H9 (cell line): ENCODE measurements around the gene MTFP1. TPM values are rescaled to one million over a fixed set of nuclear protein-coding genes. Genes with fewer than 3 reads are reported as not detected.

Experiments used
- DNase-seq: peaks from one replicate; pipeline ENCODE4 v3.0.0-alpha.2; 2017
- H2AFZ ChIP-seq: one replicate; pipeline ENCODE4 v1.6.1; 2013; ENCODE audit warnings: mild to moderate bottlenecking, low read length, control low read depth, moderate library complexity
- H2AK5ac ChIP-seq: 2 replicates; pipeline ENCODE4 v1.6.1; 2013; ENCODE audit warnings: low read length, control low read depth, mixed read lengths; ENCODE audit not compliant: insufficient read length
- H2BK120ac ChIP-seq: one replicate; pipeline ENCODE4 v1.6.1; 2013; ENCODE audit warnings: low read depth, mild to moderate bottlenecking, low read length, control low read depth, inconsistent platforms; ENCODE audit not compliant: poor library complexity, severe bottlenecking
- H2BK12ac ChIP-seq: 2 replicates; pipeline ENCODE4 v1.6.1; 2013; ENCODE audit warnings: low read length, control low read depth, mixed read lengths, low read depth; ENCODE audit not compliant: insufficient read length
- H2BK15ac ChIP-seq: 2 replicates; pipeline ENCODE4 v1.6.1; 2013; ENCODE audit warnings: low read depth, low read length, control low read depth
- H2BK20ac ChIP-seq: one replicate; pipeline ENCODE4 v1.6.1; 2013; ENCODE audit warnings: low read depth, mild to moderate bottlenecking, low read length, control low read depth, inconsistent platforms; ENCODE audit not compliant: poor library complexity, severe bottlenecking
- H2BK5ac ChIP-seq: 2 replicates; pipeline ENCODE4 v1.6.1; 2013; ENCODE audit warnings: low read length, control low read depth, mixed read lengths; ENCODE audit not compliant: insufficient read length
- H3K14ac ChIP-seq: 2 replicates; pipeline ENCODE4 v1.6.1; 2013; ENCODE audit warnings: low read length, control low read depth; ENCODE audit not compliant: insufficient read depth
- H3K18ac ChIP-seq: 2 replicates; pipeline ENCODE4 v1.6.1; 2013; ENCODE audit warnings: low read depth, mild to moderate bottlenecking, mixed read lengths, low read length, control low read depth; ENCODE audit not compliant: insufficient read length
- H3K23ac ChIP-seq: 2 replicates; pipeline ENCODE4 v1.6.1; 2013; ENCODE audit warnings: low read length, control low read depth, mixed read lengths, low read depth; ENCODE audit not compliant: insufficient read length
- H3K23me2 ChIP-seq: 2 replicates; pipeline ENCODE4 v1.6.1; 2013; ENCODE audit warnings: low read depth, mild to moderate bottlenecking, mixed read lengths, low read length, control low read depth; ENCODE audit not compliant: insufficient read length, poor library complexity, severe bottlenecking
- H3K27ac ChIP-seq: 2 replicates; pipeline ENCODE4 v1.5.1; 2013; ENCODE audit warnings: low read length, control low read depth, mixed read lengths, low read depth; ENCODE audit not compliant: insufficient read length
- H3K27me3 ChIP-seq: 2 replicates; pipeline ENCODE4 v1.6.1; 2013; ENCODE audit warnings: low read length, control low read depth, inconsistent platforms; ENCODE audit not compliant: insufficient read depth
- H3K4ac ChIP-seq: 2 replicates; pipeline ENCODE4 v1.6.1; 2013; ENCODE audit warnings: low read depth, mild to moderate bottlenecking, control low read depth, inconsistent platforms, low read length, moderate library complexity
- H3K4me1 ChIP-seq: 2 replicates; pipeline ENCODE4 v1.6.1; 2013; ENCODE audit warnings: low read length, control low read depth, inconsistent platforms; ENCODE audit not compliant: insufficient read depth
- H3K4me2 ChIP-seq: 2 replicates; pipeline ENCODE4 v1.6.1; 2013; ENCODE audit warnings: low read length, control low read depth, mixed read lengths; ENCODE audit not compliant: insufficient read length, insufficient read depth
- H3K56ac ChIP-seq: 2 replicates; pipeline ENCODE4 v1.6.1; 2013; ENCODE audit warnings: low read depth, mild to moderate bottlenecking, mixed read lengths, low read length, control low read depth; ENCODE audit not compliant: insufficient read length
- H3K79me1 ChIP-seq: 2 replicates; pipeline ENCODE4 v1.6.1; 2013; ENCODE audit warnings: low read depth, mild to moderate bottlenecking, moderate library complexity, low read length, control low read depth, inconsistent platforms; ENCODE audit not compliant: insufficient read depth, poor library complexity, severe bottlenecking
- H3K79me2 ChIP-seq: 2 replicates; pipeline ENCODE4 v1.6.1; 2013; ENCODE audit warnings: low read length, control low read depth, inconsistent platforms; ENCODE audit not compliant: insufficient read depth
- H3K9ac ChIP-seq: 2 replicates; pipeline ENCODE4 v1.6.1; 2013; ENCODE audit warnings: low read length, control low read depth, mixed read lengths; ENCODE audit not compliant: insufficient read length; ENCODE audit errors: extremely low read depth
- H3K9me3 ChIP-seq: one replicate; pipeline ENCODE4 v1.6.1; 2013; ENCODE audit warnings: low read depth, low read length, inconsistent platforms; ENCODE audit not compliant: control insufficient read depth
- H3T11ph ChIP-seq: one replicate; pipeline ENCODE4 v1.6.1; 2013; ENCODE audit warnings: mild to moderate bottlenecking, low read length, control low read depth, inconsistent platforms
- H4K20me1 ChIP-seq: one replicate; pipeline ENCODE4 v1.6.1; 2013; ENCODE audit not compliant: control insufficient read depth, insufficient read length, insufficient read depth
- H4K5ac ChIP-seq: 2 replicates; pipeline ENCODE4 v1.6.1; 2013; ENCODE audit warnings: low read depth, mild to moderate bottlenecking, mixed read lengths, low read length, control low read depth; ENCODE audit not compliant: insufficient read length
- H4K8ac ChIP-seq: replicated peaks from 2 replicates; pipeline ENCODE4 v1.6.1; 2013; ENCODE audit warnings: low read length, control low read depth, mixed read lengths, low read depth; ENCODE audit not compliant: insufficient read length
- H4K91ac ChIP-seq: 2 replicates; pipeline ENCODE4 v1.6.1; 2013; ENCODE audit warnings: low read depth, mild to moderate bottlenecking, moderate library complexity, mixed read lengths, low read length, control low read depth; ENCODE audit not compliant: insufficient read length
- H3K27ac Mint-ChIP-seq, 3 experiments: 2 replicates in 2 of 3; 3 replicates in 1 of 3; pipeline ENCODE4 v1.8.0; 2020 to 2021; ENCODE audit warnings: mixed read lengths in 3 of 3, mild to moderate bottlenecking in 1 of 3, moderate library complexity in 1 of 3
- H3K27me3 Mint-ChIP-seq: 2 replicates; pipeline ENCODE4 v1.8.0; 2021; ENCODE audit warnings: low read depth, mild to moderate bottlenecking, moderate library complexity, mixed read lengths
- H3K36me3 Mint-ChIP-seq, 3 experiments: 2 replicates in 2 of 3; 3 replicates in 1 of 3; pipeline ENCODE4 v1.8.0; 2020 to 2021; ENCODE audit warnings: low read depth in 3 of 3, mixed read lengths in 3 of 3; ENCODE audit not compliant: insufficient read depth in 1 of 3
- H3K4me1 Mint-ChIP-seq, 2 experiments: 2 replicates each; pipeline ENCODE4 v1.8.0; 2020; ENCODE audit warnings: mixed read lengths in 2 of 2
- H3K4me3 Mint-ChIP-seq, 2 experiments: 2 replicates in 1 of 2; 3 replicates in 1 of 2; pipeline ENCODE4 v1.8.0; 2020 to 2021; ENCODE audit warnings: mild to moderate bottlenecking in 2 of 2, mixed read lengths in 2 of 2, moderate library complexity in 1 of 2
- H3K9me3 Mint-ChIP-seq, 2 experiments: 2 replicates in 1 of 2; 3 replicates in 1 of 2; pipeline ENCODE4 v1.8.0; 2020; ENCODE audit warnings: mild to moderate bottlenecking in 2 of 2, mixed read lengths in 2 of 2, moderate library complexity in 1 of 2
- CTCF ChIP-seq: fragments of 200-600 bp; sonication (generic); conservative IDR thresholded peaks from 3 replicates; pipeline ENCODE4 v1.8.0; 2021; ENCODE audit warnings: antibody characterized with exemption, mild to moderate bottlenecking
- WGBS: extraction: QIAGEN DNeasy Blood & Tissue Kit; methylation state at CpG from one replicate; pipeline ENCODE4 v1.1.7; 2013; ENCODE audit warnings: missing lambda C conversion rate, low lambda C conversion rate, mixed read lengths; ENCODE audit not compliant: insufficient read length; ENCODE audit errors: extremely low coverage; 5-methylcytosine and 5-hydroxymethylcytosine counted together
- total RNA-seq: library from RNA; stranded (reverse); gene quantifications from 2 replicates; pipeline ENCODE4 v1.2.1, GENCODE V29; 2021

MTFP1 gene
- total RNA-seq, 1 experiment from 2014 or later = 46.8 TPM

- no CpG with 5 or more reads among the region's 1 CpG for WGBS
- Histone ChIP-seq H4K8ac (no peak overlapping the region), H2BK15ac (no peak overlapping the region), H3K4ac (no peak overlapping the region), H3K56ac (no peak overlapping the region), H3K79me2 (no peaks in the 10 kb centered on the region), H2BK12ac (no peak overlapping the region), H3K18ac (no peak overlapping the region), H3T11ph (no peak overlapping the region), H3K9ac (no peak overlapping the region), H4K20me1 (no peaks in the 10 kb centered on the region), H2BK20ac (no peak overlapping the region), H2BK5ac (no peak overlapping the region), H3K14ac (no peak overlapping the region), H3K23me2 (no peaks in the 10 kb centered on the region), H2AK5ac (no peak overlapping the region), H4K5ac (no peak overlapping the region), H3K4me2 (no peak overlapping the region), H3K27ac (no peak overlapping the region), H4K91ac (no peak overlapping the region), H3K4me1 (peaks cover 3% of the 10 kb centered on the region; the same call in 1 of the 2 replicates), H3K9me3 (no peaks in the 10 kb centered on the region), H2BK120ac (no peak overlapping the region), H3K27me3 (no peaks in the 10 kb centered on the region), H2AFZ (no peak overlapping the region), H3K23ac (no peak overlapping the region), H3K79me1 (no peaks in the 10 kb centered on the region)
- Mint-ChIP-seq H3K27ac (no peak overlapping the region), H3K9me3 (no peaks in the 10 kb centered on the region), H3K4me1 (peaks cover 8 to 10% of the 10 kb centered on the region in 2 experiments), H3K36me3 (peaks cover 11 to 71% (median 59%) of the 10 kb centered on the region in 3 experiments), H3K4me3 (no peak overlapping the region), H3K27me3 (no peaks in the 10 kb centered on the region)
- TF ChIP-seq CTCF = no peak
- no peak for DNase-seq
Measured at GRCh38 chr22:30416837-30417236, 8.7 kb upstream of the MTFP1 start.
